Cerebellar cortex (tissue), 1 donor: Measurements from ENCODE around the gene SH3BP1.
A peak's percentile ranks its signal among the peaks of the same experiment; 100 is the strongest.

ENCODE experiments used
- DNase-seq: peaks from one replicate; pipeline ENCODE4 v3.0.0-alpha.2; 2015; ENCODE audit warnings: low spot score

Gene SH3BP1

DNA sequence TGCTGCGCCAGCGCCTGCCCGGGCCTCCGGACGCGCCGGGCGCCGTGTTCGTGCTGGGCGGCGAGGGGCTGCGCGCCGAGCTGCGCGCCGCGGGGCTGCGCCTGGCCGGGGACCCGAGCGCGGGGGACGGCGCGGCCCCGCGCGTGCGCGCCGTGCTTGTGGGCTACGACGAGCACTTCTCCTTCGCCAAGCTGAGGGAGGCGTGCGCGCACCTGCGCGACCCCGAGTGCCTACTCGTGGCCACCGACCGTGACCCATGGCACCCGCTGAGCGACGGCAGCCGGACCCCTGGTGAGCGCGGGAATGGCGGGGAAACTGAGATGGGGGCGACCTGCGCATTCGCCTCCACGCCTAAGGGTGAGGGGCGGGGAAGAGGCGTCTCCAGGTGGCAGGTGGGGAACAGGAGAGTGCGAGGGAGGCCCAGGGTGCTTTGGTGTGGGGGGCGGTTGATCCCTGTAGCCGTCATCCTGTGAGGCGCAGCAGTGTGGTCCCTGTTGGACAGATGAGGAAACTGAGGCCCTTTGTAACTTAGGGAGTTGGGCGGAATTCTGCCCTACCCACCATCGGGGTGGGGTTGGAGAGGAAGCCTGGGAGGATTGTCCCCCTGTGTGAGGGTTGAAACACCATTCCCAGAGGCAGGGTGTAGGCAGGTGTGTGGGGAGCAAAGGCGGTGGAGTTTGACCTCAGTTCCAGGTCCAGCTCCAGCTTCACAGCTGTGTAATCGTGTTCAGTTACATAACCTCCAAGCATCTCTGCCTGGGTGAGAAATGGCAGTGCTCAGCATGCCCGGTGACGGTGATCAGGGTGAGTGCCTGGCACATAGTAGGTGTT, 19.8 kb downstream of the SH3BP1 start:
- DNase-seq: no peak

DNA sequence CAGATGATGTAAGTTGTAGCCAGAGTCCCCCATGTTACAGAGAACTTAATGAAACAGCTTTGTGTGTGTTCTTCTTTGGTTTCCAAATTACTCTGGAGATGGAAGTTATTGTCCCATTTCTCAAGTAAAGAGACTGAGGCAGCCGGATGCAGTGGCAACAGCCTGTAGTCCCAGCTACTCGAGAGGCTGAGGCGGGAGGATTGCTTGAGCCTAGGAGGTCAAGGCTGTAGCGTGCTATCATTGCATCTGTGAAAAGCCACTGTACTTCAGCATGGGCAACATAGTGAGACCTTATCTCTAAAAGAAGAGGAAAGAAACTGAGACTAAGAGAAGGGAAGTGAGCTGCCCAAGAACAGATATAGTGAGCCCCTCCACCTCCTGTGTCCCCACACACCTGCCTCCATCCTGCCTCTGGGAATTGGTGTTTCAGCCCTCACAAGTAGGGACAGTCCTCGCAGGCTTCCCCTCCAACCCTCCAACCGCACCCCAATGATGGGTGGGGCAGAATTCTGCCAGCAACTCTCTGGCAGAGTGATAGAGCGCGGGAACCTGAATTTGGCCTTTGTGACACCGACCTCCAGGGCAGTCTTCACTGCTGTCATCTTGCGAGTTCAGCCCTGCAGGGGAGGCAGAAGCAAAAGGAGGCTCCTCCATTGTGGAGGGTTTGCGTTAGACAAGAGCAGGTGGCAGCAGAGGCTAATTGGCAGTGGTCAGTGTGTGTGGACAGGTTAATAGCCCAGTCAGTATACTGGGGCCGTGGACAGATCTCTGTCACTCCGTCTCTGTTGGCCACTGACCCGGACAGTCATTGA, 20.6 kb downstream of the SH3BP1 start:
- DNase-seq: no peak

DNA sequence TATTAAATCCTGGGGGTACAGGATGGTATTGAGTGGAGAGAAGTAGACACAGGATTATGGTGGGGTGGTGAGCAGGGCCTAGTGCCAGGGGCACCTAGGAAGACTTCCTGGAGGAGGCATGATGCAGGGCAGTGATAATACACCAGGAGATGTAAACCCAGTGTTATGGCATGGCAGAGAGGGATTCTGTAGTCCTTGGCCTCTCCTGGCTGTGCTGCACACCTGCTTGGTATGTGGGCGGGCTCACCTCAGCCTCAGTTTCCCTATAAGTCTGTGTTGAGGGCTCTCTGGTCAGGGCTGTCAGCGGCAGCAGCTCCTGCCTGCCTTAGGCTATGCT, 21.2 kb downstream of the SH3BP1 start:
- DNase-seq: no peak

DNA sequence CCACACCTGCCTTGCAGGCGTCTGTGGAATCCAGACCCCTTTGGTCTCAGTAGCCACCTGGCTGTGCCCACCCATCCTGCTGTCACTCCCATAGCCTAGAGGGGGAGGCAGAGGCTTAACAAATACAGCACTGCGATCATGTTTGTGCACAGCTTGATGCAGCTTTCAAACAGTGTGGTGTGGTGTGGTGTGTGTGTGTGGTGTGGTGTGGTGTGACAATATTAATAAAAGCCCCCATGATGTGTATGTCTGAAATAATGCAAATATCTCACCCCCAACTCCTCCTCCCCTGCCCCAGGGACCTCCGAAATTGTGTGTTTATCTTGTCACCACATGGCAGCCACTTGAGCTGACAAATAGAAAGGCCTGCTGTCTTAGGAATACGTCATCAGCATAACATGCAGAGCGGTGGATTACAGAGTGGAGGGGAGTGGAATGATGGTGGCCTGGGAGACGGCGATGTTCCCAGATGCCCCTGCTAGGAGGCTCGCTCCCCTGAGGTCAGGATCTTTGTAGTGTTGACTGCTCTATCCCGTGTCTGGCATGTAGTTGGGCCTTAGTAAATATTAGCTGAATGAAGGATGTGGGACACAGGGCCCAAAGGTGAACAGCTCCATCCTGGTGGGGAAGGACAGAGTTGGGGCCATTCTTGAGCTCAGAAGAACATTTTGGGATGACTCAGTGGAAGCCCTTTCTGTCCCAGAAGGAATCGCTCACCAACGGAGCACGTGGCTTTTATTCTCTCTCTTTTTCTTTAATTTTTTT, 21.9 kb downstream of the SH3BP1 start:
- peak; percentile 74 for DNase-seq

DNA sequence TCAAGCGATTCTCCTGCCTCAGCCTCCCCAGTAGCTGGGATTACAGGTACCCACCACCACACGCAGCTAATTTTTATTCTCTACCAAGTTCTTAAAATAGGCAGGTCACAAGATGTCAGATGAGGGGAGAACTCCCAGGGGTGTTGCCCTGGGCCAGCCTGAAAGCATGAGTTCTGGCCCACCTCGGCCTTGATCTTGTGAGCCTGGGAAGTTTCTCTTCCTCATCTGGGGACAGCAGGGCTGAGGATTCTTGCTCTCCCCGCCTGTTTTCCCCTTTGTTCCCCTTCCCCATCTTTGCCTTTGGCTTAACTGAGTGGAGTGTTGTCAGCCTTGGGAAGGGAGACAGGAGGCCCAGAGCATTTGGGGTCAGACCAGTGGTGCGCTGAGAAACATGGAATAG, 22.6 kb downstream of the SH3BP1 start:
- no peak for DNase-seq

DNA sequence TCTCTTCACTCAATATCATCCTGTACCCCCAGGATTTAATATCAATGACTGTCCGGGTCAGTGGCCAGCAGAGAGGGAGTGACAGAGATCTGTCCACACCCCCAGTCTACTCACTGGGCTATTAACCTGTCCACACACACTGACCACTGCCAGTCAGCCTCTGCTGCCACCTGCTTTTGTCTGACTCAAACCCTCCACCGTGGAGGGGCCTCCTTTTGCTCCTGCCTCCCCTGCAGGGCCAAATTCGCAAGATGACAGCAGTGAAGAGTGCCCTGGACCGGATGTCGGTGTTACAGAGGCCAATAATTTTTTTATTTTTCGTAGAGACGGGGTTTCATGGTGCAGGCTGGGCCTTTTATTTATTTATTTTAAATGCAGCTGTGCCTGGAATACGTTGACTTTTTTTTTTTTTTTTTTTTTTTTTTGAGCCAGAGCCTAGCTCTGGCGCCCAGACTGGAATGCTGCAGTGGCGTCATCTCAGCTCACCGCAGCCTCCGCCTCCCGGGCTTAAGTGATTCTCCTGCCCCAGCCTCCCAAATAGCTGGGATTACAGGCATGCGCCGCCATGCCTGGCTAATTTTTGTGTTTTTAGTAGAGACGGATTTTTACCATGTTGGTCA, 24.2 kb downstream of the SH3BP1 start:
- no peak for DNase-seq

DNA sequence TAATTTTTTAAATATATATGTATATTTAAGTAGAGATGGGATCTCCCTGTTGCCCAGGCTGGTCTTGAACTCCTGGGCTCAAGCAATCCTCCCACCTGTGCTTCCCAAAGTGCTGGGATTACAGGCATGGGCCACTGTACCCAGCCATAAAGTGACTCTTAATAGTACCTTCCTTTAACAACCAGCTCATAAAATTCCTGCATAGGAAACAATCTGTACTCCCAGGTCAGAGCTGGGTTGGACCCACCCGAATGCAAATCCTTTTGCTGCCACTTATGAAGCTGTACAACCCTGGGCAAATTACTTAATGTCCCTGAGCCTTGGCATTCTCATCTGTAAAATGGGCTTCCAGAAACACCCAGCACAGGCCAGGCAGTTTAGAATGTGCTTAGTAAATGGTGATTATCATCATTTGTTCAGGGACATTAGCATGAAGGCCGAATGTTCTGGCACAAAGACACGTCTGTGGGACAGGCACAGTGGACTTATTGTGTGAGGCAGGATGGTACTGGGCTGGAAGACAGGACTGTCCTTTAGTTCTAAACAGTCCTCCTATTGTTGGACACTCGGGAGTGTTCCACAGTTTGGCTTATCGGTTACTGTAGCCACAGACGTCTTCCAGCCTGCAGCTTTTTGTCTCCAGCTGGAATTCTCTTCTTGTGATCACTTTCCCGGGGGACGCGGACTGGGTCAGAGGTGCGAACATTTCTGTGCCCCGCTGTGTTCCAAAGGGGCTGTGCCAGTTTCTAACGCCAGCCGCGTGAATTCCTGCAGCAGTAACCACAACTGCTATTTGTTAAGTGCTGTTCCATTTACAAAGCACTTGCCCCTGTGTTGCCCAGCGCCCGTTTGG, 25.0 kb downstream of the SH3BP1 start:
- DNase-seq: no peak

DNA sequence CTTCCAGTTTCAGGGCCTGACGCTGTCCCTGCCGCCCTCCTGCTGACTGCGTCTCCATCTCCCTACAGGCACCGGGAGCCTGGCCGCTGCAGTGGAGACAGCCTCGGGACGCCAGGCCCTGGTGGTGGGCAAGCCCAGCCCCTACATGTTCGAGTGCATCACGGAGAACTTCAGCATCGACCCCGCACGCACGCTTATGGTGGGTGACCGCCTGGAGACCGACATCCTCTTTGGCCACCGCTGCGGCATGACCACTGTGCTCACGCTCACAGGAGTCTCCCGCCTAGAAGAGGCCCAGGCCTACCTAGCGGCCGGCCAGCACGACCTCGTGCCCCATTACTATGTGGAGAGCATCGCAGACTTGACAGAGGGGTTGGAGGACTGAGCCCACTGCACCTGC, 26.0 kb downstream of the SH3BP1 start:
- DNase-seq: no peak

DNA sequence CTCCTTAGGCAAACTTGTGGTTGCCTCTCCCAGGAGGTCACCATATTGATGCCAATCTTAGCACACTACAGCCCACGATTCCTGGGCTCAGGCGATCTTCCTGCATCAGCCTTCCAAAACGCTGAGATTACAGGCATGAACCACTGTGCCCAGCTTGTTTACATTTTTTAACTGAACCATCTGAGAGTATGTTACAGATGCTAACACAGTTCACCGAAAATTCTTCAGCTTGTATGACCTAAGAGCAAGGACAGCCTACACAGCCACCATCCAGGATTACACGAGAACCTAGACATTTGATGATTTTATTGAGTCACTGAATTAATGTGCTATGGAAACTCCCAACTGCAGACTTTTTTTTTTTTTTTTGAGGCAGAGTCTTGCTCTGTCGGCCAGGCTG, 30.1 kb downstream of the SH3BP1 start:
- DNase-seq: no peak

DNA sequence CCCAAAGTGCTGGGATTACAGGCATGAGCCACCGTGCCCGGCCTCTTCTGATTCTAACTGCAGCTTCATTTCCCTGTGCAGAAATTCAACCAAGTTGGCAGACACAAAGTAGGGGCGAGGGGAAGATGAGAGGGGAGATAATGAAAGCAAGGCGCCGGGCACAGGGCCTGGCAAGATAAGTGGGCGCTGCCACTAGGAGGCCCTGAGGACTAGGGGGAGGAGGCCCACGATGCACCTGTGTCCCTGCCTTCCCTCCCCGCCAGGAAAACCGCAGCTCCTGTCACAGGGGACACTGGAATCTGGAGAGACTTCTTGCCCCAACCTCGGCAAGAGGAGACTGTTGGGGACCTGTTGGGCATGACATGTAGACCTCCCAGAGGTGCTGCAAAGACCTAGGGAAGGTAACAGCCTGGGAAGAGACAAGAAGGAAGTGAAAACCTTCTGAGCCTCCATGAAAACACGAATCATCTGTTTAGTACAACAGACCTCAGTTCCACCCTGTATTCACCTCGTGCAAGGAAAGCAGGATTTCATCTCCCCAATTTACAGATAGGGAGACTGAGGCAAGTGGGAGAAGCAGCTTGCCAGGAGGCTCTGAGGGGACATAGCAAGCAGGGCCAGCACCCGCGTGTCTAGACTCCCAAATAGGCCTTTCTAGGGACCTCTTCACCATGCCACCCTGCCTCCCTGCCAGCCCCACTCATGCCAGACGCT, 32.9 kb downstream of the SH3BP1 start:
- DNase-seq: no peak

DNA sequence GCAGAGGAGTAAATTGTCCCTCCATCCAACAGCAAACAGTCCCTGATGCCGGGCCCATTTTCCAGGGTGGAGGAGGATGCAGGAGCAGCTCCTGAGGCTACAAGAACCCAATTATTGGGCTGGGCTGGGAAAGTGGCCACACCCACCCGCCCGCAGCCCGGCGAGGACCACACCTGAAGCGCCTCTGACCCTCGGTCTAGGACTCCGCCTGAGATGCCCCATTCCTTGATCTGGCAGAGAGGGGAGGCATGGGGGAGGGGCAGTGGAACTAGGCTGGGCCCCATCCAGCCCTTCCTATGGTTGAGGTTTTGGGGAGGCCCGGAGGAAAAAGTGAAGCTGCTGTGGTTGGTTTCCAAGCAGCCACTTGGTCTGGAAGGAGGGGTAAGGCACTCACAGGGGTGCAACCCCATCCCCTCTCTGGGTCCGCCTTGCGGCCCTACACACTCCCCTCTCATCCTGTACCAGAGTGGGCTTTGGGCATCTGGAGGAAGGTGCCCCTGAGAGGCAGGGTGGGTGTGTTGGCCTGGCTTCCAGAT, 33.5 kb downstream of the SH3BP1 start:
- DNase-seq: no peak

DNA sequence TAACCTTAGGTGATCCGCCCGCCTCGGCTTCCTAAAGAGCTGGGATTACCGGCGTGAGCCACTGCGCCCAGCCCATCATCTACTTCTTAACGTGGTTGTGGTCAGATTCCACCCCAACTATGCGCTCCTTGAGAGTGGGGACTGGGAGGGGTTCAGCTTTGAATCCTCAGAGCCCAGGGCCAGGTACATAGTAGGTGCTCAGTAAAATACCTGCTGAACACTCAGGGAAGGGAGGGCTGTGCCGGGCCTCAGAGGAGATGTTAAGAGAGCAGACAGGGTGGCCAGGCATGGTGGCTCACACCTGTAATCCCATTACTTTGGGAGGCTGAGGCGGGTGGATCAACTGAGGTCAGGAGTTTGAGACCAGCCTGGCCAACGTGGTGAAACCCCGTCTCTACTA, 34.8 kb downstream of the SH3BP1 start:
- DNase-seq: no peak

DNA sequence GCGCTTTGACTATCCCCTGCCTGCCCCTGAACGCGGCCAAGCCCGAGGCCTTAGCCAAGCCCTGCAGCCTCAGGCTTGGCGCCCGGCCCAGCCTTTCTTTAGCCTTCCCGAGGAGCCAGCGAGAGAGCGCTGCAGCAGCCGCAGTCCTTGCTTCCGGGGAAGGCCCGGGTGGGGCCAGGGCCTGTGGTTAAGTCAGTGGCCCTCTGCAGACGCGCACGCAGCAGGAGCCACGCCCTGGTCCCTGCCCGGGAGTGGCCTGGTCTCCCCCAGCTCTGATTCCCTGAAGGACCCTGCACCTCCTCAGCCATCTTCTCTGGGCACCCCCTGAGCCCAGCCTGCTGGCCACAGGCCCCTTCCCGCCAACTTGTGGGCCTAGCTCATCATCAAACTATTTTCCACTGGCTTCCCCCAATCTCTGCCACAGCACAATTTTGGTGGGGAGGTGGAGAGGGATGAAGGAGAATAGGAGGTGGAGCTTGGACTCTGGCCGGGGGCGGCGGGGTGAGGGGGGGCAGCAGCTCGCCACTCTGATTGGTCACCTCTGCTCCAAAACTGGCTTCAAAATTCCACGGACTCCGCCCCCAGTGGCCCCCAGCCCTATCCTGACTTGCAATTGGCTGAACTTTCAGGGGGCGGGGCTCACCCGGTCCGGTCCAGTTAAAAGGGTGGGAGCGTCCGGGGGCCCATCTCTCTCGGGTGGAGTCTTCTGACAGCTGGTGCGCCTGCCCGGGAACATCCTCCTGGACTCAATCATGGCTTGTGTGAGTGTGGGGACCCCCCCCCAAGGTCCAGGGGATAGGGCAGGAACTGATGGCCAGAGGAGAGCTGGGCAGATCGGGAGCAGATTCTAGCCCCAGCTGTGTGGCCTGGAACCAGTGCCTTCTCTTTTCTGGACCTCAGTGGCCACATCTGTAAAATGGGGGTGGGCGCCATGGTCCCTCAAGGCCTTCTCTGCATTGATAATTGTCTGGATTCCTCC, 35.8 kb downstream of the SH3BP1 start, which contains the start of gene LGALS1:
Gene LGALS1 (plus strand): TSS at position 686 of the 979 bp plus-strand sequence. CDS start 67 bp downstream, at position 753.
- peak; percentile 91 for DNase-seq

DNA sequence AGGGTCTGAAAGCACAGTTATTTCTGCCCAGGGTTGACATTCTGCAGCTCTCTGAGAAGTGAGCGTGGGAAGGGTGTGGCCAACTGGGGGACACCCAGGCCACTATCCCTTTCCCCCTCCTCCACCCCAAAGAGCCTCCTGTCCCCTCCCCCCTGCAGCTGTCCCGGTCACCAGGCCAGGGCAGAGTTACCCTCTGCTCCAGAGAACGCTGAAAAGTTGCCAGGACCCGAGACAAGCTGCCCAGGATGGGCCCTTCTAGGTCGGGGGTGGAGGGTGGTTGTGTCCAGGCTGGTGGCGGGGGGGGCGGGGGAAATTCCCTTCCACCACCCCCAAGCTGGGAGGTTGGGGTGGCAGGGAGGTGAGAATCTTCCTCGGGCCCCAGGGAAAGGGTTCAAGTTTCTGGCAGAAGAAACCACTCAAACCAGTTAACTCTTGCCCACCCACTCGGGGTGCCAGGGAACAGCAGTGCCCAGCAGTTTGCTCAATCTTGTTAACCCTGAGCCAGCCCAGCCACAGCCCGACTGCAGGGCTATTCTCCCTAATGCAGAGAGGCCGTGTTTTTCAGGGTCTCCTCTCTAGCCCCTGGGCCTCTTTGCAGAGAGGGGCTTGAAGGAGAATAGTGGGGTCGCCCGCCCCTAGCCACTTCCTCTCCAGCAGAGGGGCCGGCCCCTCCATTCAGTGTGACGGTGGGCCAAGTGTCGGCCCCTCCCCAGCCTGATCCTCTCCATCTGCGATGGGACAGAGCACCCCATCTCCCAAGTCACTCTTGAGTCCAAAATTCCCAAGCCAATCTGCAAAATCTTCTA, 36.7 kb downstream of the SH3BP1 start:
- DNase-seq: peak; percentile 30

DNA sequence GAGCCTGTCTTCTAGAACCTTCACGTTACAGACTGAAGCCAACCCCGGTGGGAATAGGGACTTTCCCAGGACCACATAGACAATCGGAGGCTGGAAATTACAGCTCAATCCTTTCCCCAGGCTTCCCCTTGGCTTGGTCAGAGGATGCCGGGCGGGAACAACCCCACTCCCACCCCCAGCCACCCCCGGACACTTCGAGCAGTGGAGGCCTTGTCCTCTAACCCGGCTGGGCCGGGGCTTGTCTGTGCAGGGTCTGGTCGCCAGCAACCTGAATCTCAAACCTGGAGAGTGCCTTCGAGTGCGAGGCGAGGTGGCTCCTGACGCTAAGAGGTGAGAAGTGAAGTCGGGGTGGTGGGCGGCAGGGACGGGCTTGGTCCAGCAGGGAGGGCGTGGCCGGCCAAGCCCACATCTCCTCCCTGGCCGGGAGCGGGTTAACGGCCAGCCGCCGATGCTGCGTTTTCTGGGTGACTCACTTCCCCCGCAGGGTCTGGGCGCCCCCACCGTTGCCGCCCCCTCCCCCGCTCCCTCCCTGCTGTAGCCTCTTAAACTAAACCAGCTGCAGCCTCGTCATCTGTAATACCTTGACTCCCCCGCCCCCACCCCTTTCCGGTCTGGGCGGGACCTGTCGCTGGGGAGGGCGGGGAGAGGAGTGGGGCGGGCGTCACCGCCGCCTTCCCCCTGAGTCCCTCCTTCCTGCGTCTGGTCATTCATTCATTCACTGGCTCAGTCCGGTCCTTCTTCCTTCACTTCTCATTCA, 37.4 kb downstream of the SH3BP1 start:
- DNase-seq: peak; percentile 70

DNA sequence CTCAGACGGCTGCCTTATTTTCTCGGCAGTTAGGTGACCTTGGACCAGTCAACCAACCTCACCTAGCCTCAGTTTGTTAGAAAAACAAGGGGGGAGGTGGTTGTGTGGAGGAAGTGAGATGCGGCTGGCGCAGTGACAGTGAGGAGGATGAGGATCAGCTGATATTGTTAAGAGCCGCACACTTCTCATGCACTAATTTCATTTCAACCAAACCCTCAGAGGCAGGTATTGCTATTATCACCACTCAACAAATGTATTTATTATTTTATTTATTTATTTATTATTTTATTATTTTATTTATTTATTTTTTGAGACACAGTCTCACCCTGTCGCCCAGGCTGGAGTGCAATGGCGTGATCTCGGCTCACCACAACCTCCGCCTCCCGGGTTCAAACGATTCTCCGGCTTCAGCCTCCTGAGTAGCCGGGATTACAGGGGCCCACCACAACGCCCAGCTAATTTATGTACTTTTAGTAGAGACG, 38.1 kb downstream of the SH3BP1 start:
- no peak for DNase-seq

DNA sequence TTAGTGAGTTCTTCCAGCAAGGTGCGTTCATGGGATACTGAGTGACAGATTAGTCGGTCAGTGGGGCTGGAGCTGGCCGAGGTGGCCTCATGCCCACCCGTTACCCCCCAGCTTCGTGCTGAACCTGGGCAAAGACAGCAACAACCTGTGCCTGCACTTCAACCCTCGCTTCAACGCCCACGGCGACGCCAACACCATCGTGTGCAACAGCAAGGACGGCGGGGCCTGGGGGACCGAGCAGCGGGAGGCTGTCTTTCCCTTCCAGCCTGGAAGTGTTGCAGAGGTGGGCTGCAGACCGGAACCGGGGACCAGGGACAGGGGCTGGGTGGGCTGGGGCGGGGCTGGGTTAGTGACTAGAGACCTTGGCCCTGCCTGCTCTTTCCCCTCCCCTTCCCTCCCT, 38.9 kb downstream of the SH3BP1 start:
- no peak for DNase-seq
